Prostate gland (tissue), 2 donors: ENCODE results near the gene DSE.

Experiments
- CTCF ChIP-seq, 4 experiments: fragments of 200-600 bp in 2 of 4; fragments of 450-650 bp in 2 of 4; sonication (generic) in 2 of 4; IDR thresholded peaks; 1 replicate in 3 of 4; 2 replicates in 1 of 4; pipeline ENCODE4 v1.5.1; 2016 to 2019; ENCODE audit warnings: antibody characterized with exemption in 4 of 4, mild to moderate bottlenecking in 2 of 4, moderate library complexity in 2 of 4
- POLR2A ChIP-seq: fragments of 450-650 bp; IDR thresholded peaks from one replicate; pipeline ENCODE4 v1.6.1; 2016; ENCODE audit warnings: antibody characterized with exemption, mild to moderate bottlenecking

- no peak for TF ChIP-seq CTCF (IDR thresholded peaks at IDR 0.05)
- TF ChIP-seq POLR2A = no peak
Observed at GRCh38 chr6:116390581-116390980, 19.8 kb downstream of the DSE start.
